Sigmoid colon (tissue), 7 donors: ENCODE measurements around the gene OVAAL. TPM values are rescaled to one million over a fixed set of nuclear protein-coding genes. Genes with fewer than 3 reads are reported as not detected.

Experiments
- DNase-seq: peaks from one replicate; pipeline ENCODE4 v3.0.0-alpha.2; 2019
- H3K27ac ChIP-seq, 4 donors: fragments of 200-600 bp; sonication (generic); one replicate each; pipeline ENCODE4 v1.5.1; 2016 to 2019; ENCODE audit warnings: mild to moderate bottlenecking in 1 of 4
- H3K27me3 ChIP-seq, 3 donors: fragments of 200-600 bp; sonication (generic); one replicate each; pipeline ENCODE4 v1.5.1; 2019; ENCODE audit warnings: mild to moderate bottlenecking in 1 of 3
- H3K36me3 ChIP-seq, 4 donors: fragments of 200-600 bp; sonication (generic); one replicate each; pipeline ENCODE4 v1.5.1; 2016 to 2019
- H3K4me1 ChIP-seq, 4 donors: fragments of 200-600 bp; sonication (generic); one replicate each; pipeline ENCODE4 v1.5.1; 2017 to 2019
- H3K4me3 ChIP-seq, 4 donors: fragments of 200-600 bp; sonication (generic); one replicate each; pipeline ENCODE4 v1.5.1; 2017 to 2019; ENCODE audit warnings: mild to moderate bottlenecking in 2 of 4, moderate library complexity in 1 of 4
- H3K9me3 ChIP-seq, 4 donors: fragments of 200-600 bp in 3 of 4; sonication (generic) in 3 of 4; one replicate each; pipeline versions ENCODE4 v1.5.1 to v1.6.1; 2013 to 2019
- EP300 ChIP-seq, 4 donors: sonication (generic); formaldehyde crosslinking; IDR thresholded peaks; one replicate each; pipeline ENCODE4 v1.6.1; 2017; ENCODE audit warnings: antibody characterized with exemption in 4 of 4
- POLR2A ChIP-seq, 2 donors: fragments of 450-650 bp; IDR thresholded peaks; one replicate each; pipeline ENCODE4 v1.6.1; 2016; ENCODE audit warnings: antibody characterized with exemption in 2 of 2, mild to moderate bottlenecking in 2 of 2, moderate library complexity in 2 of 2
- POLR2AphosphoS5 ChIP-seq, 4 donors: sonication (generic); formaldehyde crosslinking; IDR thresholded peaks; one replicate each; pipeline ENCODE4 v1.6.1; 2017; ENCODE audit warnings: antibody characterized with exemption in 4 of 4
- WGBS, 2 donors: extraction: QIAGEN DNeasy Blood & Tissue Kit; methylation state at CpG; one replicate each; pipeline ENCODE4 v1.1.7; 2013; 5-methylcytosine and 5-hydroxymethylcytosine counted together
- intact Hi-C: fragments of 100-400 bp; cut with DNase I; formaldehyde crosslinking; loops from one replicate; pipeline ENCODE4 v1.15.1; 2023
- polyA plus RNA-seq, 3 donors: library from polyadenylated mRNA; stranded (reverse); fragments of 200-250 nt; gene quantifications; one replicate each; pipeline ENCODE4 v1.2.3, GENCODE V29; 2013
- total RNA-seq, 4 donors: library from RNA; depleted of rRNA; stranded (reverse); fragments of >200 nt; gene quantifications; one replicate each; pipeline ENCODE4 v1.1.0, GENCODE V29; 2016
- TF ChIP-seq, protein P1 (sequence below), 4 experiments: fragments of 450-650 bp in 3 of 4; fragments of 200-600 bp in 1 of 4; IDR thresholded peaks; one replicate each; pipeline ENCODE4 v1.5.1; 2016 to 2019; ENCODE audit warnings: antibody characterized with exemption in 4 of 4, mild to moderate bottlenecking in 3 of 4, moderate library complexity in 2 of 4
- donor health status: healthy with polysubstance abuse.
- donor health status: Bipolar disorder and iron deficiency.
- donor health status: healthy.

OVAAL gene
- total and polyA plus RNA-seq, 7 donors: not detected

DNA sequence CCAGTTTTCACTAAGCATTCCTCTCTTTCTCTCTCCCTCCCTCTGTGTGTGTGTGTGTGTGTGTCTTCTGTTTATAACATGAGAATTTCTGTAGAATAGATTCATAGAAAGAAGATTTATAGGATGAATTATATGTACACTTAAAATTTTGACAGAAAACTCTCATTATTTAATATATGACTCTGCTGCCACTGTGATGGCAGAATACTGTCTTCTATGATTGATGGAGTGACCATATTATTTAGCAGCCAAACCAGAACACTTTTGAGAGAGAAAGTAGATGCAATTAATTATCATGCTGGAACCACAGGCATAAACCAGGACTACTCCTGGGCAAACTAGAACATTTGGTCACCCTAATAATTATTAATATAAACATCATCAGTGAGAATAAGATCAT, 38.8 kb downstream of the OVAAL start:
- Histone ChIP-seq H3K27ac (no peak overlapping the region), H3K27me3 (no peaks in the 10 kb centered on the region), H3K9me3 (no peaks in the 10 kb centered on the region), H3K36me3 (no peaks in the 10 kb centered on the region), H3K4me1 (no peaks in the 10 kb centered on the region), H3K4me3 (no peak overlapping the region)
- intact Hi-C loops: no loop called here
- TF ChIP-seq EP300 (IDR thresholded peaks at IDR 0.05): no peak
- DNase-seq: no peak

DNA sequence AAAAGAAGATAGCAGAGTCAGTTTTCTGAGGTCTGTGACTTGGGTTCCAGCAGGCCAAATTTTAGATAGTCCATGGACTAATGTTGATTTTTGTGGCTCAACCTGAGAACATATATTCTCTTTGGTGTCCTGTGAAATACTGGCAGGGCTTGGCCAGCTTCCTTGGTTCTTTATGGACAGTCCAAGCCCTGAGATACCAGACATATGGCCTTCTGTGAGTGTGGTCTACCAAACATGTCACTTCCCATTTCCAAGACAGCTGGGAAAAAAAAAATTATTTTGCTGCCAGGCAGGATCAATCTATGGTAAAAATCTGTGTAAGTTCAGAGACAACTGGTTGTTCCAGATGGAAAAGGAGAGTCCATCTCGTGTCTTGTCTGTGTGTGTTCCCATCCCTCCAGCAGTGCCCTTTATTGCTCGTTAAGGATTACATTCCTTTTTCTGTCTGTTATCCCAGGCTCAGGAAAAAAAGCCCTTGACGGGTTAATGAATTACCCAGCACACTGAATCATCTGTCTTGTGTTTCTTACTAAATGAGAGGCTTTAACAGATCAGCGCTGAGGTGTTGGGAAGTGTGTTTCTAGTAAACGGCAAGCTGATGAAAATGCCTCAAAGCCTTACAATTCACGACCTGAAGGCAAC, 39.7 kb downstream of the OVAAL start:
- no peak overlapping the region for H3K4me3 ChIP-seq
- no peak for DNase-seq
- no peaks in the 10 kb centered on the region for H3K27me3 ChIP-seq
- 12 to 54% methylated on average over 6 of the region's 6 CpGs for WGBS, 2 donors
- no peaks in the 10 kb centered on the region for H3K36me3 ChIP-seq
- no peaks in the 10 kb centered on the region for H3K9me3 ChIP-seq
- no peak overlapping the region for H3K27ac ChIP-seq
- no peaks in the 10 kb centered on the region for H3K4me1 ChIP-seq
- no peak for TF ChIP-seq EP300 (IDR thresholded peaks at IDR 0.05)
- no peak for TF ChIP-seq POLR2A (IDR thresholded peaks at IDR 0.05)
- TF ChIP-seq, protein P1, sequence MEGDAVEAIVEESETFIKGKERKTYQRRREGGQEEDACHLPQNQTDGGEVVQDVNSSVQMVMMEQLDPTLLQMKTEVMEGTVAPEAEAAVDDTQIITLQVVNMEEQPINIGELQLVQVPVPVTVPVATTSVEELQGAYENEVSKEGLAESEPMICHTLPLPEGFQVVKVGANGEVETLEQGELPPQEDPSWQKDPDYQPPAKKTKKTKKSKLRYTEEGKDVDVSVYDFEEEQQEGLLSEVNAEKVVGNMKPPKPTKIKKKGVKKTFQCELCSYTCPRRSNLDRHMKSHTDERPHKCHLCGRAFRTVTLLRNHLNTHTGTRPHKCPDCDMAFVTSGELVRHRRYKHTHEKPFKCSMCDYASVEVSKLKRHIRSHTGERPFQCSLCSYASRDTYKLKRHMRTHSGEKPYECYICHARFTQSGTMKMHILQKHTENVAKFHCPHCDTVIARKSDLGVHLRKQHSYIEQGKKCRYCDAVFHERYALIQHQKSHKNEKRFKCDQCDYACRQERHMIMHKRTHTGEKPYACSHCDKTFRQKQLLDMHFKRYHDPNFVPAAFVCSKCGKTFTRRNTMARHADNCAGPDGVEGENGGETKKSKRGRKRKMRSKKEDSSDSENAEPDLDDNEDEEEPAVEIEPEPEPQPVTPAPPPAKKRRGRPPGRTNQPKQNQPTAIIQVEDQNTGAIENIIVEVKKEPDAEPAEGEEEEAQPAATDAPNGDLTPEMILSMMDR (IDR thresholded peaks at IDR 0.05): no peak
- no peak for TF ChIP-seq POLR2AphosphoS5 (IDR thresholded peaks at IDR 0.05)
- intact Hi-C loops: no loop called here

DNA sequence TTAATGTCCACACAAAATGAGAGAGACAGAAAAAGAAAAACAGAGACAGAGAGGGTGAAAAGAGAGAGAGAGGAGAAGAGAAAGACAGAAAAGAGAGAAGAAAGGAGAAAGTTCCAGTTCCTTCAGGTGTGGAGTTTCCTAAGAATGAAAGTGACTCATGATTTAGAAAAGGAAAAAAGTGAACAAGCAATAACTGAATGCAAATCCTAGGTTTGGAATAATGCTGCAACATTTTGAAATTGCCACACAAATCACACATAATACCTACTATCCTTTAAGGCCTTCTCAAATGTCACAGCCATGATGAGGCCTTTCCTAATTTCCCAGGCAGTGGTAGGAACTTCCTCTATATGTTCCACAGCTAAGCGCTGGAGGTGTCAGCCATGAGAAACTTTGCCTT, 41.6 kb downstream of the OVAAL start:
- no peak for TF ChIP-seq POLR2AphosphoS5 (IDR thresholded peaks at IDR 0.05)
- TF ChIP-seq POLR2A (IDR thresholded peaks at IDR 0.05): no peak
- TF ChIP-seq EP300 (IDR thresholded peaks at IDR 0.05): no peak
- TF ChIP-seq, protein P1 (IDR thresholded peaks at IDR 0.05): no peak
- Histone ChIP-seq H3K4me3 (no peak overlapping the region), H3K27me3 (no peaks in the 10 kb centered on the region), H3K36me3 (no peaks in the 10 kb centered on the region), H3K27ac (no peak overlapping the region), H3K9me3 (no peaks in the 10 kb centered on the region), H3K4me1 (no peaks in the 10 kb centered on the region)
- WGBS, 2 donors: 98 to 100% methylated on average over 1 of the region's 1 CpG
- no peak for DNase-seq
- intact Hi-C loops: no loop called here

DNA sequence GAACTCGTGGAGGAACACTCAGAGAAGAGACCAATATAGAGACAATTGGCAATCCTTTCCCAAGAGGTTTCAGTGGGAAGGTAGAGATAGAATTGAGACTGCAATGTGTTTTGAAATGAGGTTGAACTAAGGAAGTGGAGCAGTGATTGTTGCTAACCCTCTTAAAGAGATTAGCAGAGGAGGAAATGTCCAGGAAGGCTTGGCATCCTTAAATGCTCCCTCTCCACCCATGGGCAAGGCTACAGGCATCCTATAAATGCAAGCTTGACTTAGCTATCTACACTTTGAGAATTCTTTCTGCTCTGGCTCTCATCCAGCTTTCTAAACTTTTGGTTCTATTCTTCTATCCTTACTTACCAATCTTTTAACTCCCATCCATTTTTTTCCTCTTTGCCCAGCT, 42.7 kb downstream of the OVAAL start:
- Histone ChIP-seq H3K4me1 (no peaks in the 10 kb centered on the region), H3K27ac (no peak overlapping the region), H3K9me3 (no peaks in the 10 kb centered on the region), H3K36me3 (no peaks in the 10 kb centered on the region), H3K27me3 (no peaks in the 10 kb centered on the region), H3K4me3 (no peak overlapping the region)
- DNase-seq: no peak
- 76 to 84% methylated on average over 1 of the region's 1 CpG for WGBS, 2 donors
- no peak for TF ChIP-seq POLR2AphosphoS5 (IDR thresholded peaks at IDR 0.05)
- TF ChIP-seq, protein P1 (IDR thresholded peaks at IDR 0.05): no peak
- TF ChIP-seq POLR2A (IDR thresholded peaks at IDR 0.05): no peak
- TF ChIP-seq EP300 (IDR thresholded peaks at IDR 0.05): no peak
- intact Hi-C loops: no loop called here

DNA sequence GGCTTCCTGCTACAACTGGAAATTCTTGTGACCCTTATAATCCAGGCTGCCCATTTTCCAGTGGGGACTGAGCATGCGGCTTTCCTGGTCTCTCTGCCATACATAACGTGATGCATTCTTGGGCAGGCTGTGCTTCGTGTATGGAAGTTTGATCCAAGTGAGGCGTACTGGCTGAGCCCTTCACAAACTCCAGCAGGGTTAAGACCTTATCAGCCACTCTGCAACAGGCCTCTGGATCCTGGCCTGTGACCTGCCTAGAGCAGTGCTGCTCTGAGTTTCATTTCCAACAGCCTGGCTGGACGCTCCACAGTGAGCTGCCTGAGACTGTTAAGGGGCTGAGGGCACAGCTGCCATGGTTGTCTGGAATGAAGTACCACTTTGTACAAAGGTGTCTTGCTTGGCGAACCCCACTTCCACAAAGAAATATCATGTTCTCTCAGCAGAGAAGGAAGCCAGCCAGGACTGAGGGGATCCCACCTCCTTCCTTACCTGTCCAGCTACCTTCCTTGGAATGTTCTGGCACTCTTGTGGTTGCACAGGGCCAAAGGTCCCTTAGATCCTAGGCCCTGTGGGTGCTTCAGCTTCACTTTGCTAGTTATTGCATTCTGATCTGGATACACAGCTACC, 44.6 kb downstream of the OVAAL start:
- H3K36me3 ChIP-seq: no peaks in the 10 kb centered on the region
- 91 to 94% methylated on average over 6 of the region's 6 CpGs for WGBS, 2 donors
- no peaks in the 10 kb centered on the region for H3K4me1 ChIP-seq
- TF ChIP-seq, protein P1 (IDR thresholded peaks at IDR 0.05): no peak
- TF ChIP-seq EP300 (IDR thresholded peaks at IDR 0.05) (no peak), POLR2AphosphoS5 (IDR thresholded peaks at IDR 0.05) (no peak), POLR2A (IDR thresholded peaks at IDR 0.05) (no peak)
- H3K27me3 ChIP-seq: no peaks in the 10 kb centered on the region
- intact Hi-C loops: no loop called here
- no peaks in the 10 kb centered on the region for H3K9me3 ChIP-seq
- no peak overlapping the region for H3K4me3 ChIP-seq
- no peak for DNase-seq
- H3K27ac ChIP-seq: no peak overlapping the region
